Kidney (tissue), 14 donors: ENCODE measurements around the gene DSCAML1. TPM values are rescaled to one million over a fixed set of nuclear protein-coding genes. Genes with fewer than 3 reads are reported as not detected.

ENCODE experiments used
- DNase-seq, 5 donors: peaks; one replicate each; pipeline ENCODE4 v3.0.0-alpha.2; 2013 to 2020
- FAIRE-seq: peaks from 2 replicates; lab custom pipeline; 2012; peaks lifted over from hg19 to GRCh38; lab: Jason Lieb, UNC
- H3K27ac ChIP-seq, 2 donors: one replicate each; pipeline ENCODE4 v1.7.0; 2013; ENCODE audit warnings: low read depth in 2 of 2, low read length in 2 of 2, inconsistent platforms in 1 of 2
- H3K27me3 ChIP-seq: one replicate; pipeline ENCODE4 v1.7.1; 2013; ENCODE audit warnings: low read length, inconsistent platforms; ENCODE audit not compliant: control insufficient read depth, insufficient read depth
- H3K36me3 ChIP-seq, 3 donors: one replicate each; pipeline versions ENCODE4 v1.7.0 to v1.7.1; 2013; ENCODE audit warnings: low read length in 3 of 3, control low read depth in 1 of 3, inconsistent platforms in 1 of 3; ENCODE audit not compliant: insufficient read depth in 3 of 3, control insufficient read depth in 2 of 3
- H3K4me1 ChIP-seq, 3 donors: one replicate each; pipeline versions ENCODE4 v1.7.0 to v1.7.1; 2013; ENCODE audit warnings: low read length in 3 of 3, inconsistent platforms in 1 of 3, low read depth in 1 of 3; ENCODE audit not compliant: control insufficient read depth in 2 of 3, insufficient read depth in 2 of 3
- H3K4me3 ChIP-seq, 3 donors: one replicate each; pipeline versions ENCODE4 v1.7.0 to v1.8.1; 2013; ENCODE audit warnings: low read length in 3 of 3, control low read depth in 1 of 3, inconsistent platforms in 1 of 3
- H3K9ac ChIP-seq, 3 donors: one replicate each; pipeline versions ENCODE4 v1.7.0 to v1.7.1; 2013; ENCODE audit warnings: low read length in 3 of 3, control low read depth in 1 of 3, inconsistent platforms in 1 of 3
- H3K9me3 ChIP-seq, 3 donors: one replicate each; pipeline versions ENCODE4 v1.7.0 to v1.7.1; 2013; ENCODE audit warnings: low read length in 3 of 3, control low read depth in 1 of 3, inconsistent platforms in 1 of 3; ENCODE audit not compliant: control insufficient read depth in 2 of 3, insufficient read depth in 1 of 3
- intact Hi-C: fragments of 100-400 bp; cut with DNase I; formaldehyde crosslinking; loops from one replicate; pipeline ENCODE4 v1.11.1; 2022
- polyA plus RNA-seq: library from polyadenylated mRNA; stranded (reverse); fragments of 350-450 nt; fragmentation: Illumina TruSeq; extraction: RNeasy Lipid Tissue Mini Kit (QIAGEN cat#74804); gene quantifications from one replicate; pipeline ENCODE4 v1.2.3, GENCODE V29; 2014; ENCODE audit warnings: low read depth, low replicate concordance; ENCODE audit not compliant: insufficient read depth
- total RNA-seq: library from RNA; stranded (reverse); fragmentation: NEBNext Ultra II Directional; extraction: Animal tissue kit (Norgen Biotek cat#: 25700); gene quantifications from one replicate; pipeline ENCODE4 v1.2.1, GENCODE V29; 2021
- TF ChIP-seq, protein P1 (sequence below): IDR thresholded peaks from 3 replicates; pipeline ENCODE4 v1.5.1; 2012; ENCODE audit warnings: mild to moderate bottlenecking, moderate library complexity, borderline replicate concordance; ENCODE audit not compliant: insufficient read depth; ENCODE audit errors: extremely low read depth
- donor health status: control.
- donor health status: control.
- donor health status: control.
- donor health status: control.
- donor health status: control.
- donor health status: DM: yes; HTN: yes; CAD: no.
- donor health status: Normal renal cell carcinoma (clear cell type).

The DSCAML1 gene
- total and polyA plus RNA-seq, 2 donors from 2014 or later: 0.95 to 17.3 TPM

DNA sequence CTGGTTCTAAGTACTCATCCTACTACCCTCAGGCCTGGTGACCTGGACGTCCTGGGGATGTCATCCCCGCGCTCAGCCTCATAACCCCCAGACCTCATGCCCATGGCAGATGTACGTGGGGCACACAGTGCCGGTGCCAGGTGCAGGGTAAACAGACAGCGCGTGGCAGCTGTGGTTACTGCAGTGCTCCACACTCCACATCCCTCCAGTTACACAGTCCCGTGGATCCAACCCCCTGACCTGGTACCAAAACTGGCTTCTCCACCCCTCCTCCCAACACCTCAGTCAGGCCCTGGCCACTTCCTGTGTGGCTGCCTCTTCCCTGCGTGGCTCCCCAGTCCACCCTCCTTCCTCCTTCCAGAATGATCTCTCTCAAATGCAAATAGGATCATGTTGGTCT, 95.2 kb downstream of the DSCAML1 start:
- FAIRE-seq: no peak

DNA sequence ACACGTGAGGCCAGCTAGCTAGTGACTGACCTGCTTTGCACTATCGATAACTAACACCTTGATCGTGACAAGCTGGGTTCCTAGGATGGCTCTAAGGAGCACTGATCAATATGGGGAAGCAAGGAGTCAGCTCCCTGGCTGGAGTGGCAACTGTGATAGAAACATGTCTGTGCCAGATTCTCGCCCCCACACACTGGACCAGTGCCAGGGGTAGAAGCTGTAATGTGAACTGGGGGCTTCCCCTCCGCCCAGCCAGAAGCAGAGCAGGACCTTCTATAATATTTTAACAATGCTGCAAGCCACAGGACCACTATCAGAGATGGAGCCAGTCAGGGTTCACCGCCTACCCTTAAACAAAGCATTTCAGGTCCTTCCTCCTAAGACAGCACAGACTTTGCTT, 96.5 kb downstream of the DSCAML1 start:
- TF ChIP-seq, protein P1, sequence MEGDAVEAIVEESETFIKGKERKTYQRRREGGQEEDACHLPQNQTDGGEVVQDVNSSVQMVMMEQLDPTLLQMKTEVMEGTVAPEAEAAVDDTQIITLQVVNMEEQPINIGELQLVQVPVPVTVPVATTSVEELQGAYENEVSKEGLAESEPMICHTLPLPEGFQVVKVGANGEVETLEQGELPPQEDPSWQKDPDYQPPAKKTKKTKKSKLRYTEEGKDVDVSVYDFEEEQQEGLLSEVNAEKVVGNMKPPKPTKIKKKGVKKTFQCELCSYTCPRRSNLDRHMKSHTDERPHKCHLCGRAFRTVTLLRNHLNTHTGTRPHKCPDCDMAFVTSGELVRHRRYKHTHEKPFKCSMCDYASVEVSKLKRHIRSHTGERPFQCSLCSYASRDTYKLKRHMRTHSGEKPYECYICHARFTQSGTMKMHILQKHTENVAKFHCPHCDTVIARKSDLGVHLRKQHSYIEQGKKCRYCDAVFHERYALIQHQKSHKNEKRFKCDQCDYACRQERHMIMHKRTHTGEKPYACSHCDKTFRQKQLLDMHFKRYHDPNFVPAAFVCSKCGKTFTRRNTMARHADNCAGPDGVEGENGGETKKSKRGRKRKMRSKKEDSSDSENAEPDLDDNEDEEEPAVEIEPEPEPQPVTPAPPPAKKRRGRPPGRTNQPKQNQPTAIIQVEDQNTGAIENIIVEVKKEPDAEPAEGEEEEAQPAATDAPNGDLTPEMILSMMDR: no peak
- Histone ChIP-seq H3K4me3 (no peak overlapping the region), H3K4me1 (peaks cover 0 to 2% (median 0%) of the 10 kb centered on the region in 3 donors), H3K9ac (no peak overlapping the region), H3K9me3 (no peaks in the 10 kb centered on the region), H3K27ac (no peak overlapping the region), H3K27me3 (no peaks in the 10 kb centered on the region), H3K36me3 (no peaks in the 10 kb centered on the region)
- no peak for DNase-seq
- intact Hi-C loops: no loop called here
- FAIRE-seq: no peak

More for the DNA sequence above, 95.2 kb downstream of the DSCAML1 start:
- Histone ChIP-seq H3K27me3 (no peaks in the 10 kb centered on the region), H3K9me3 (no peaks in the 10 kb centered on the region), H3K27ac (no peak overlapping the region), H3K4me1 (peaks cover 0 to 2% (median 0%) of the 10 kb centered on the region in 3 donors), H3K4me3 (no peak overlapping the region), H3K36me3 (no peaks in the 10 kb centered on the region), H3K9ac (no peak overlapping the region)
- no peak for DNase-seq
- TF ChIP-seq, protein P1: no peak
- intact Hi-C loops: no loop called here

DNA sequence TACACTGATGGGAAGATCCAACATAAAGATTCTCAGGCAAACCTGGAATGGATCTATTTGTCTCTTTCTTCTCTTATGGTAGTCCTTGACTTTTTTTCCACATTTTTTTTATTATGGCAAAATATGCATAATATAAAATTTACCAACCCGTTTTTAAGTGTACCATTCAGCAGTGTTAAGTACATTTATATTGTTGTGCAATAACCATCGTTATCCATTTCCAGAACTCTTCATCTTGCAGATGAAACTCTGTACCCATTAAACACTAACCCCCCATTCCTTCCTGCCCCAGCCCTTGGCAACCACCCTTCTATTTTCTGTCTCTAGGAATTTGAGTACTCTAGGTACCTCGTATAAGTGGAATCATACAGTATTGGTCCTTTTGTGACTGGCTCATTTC, 99.7 kb downstream of the DSCAML1 start:
- H3K9ac ChIP-seq: no peak overlapping the region
- H3K27me3 ChIP-seq: no peaks in the 10 kb centered on the region
- H3K36me3 ChIP-seq: no peaks in the 10 kb centered on the region
- intact Hi-C loops: no loop called here
- H3K4me3 ChIP-seq: no peak overlapping the region
- DNase-seq (no peak), FAIRE-seq (no peak)
- H3K4me1 ChIP-seq: peaks cover 0 to 2% (median 0%) of the 10 kb centered on the region in 3 donors
- H3K9me3 ChIP-seq: no peaks in the 10 kb centered on the region
- TF ChIP-seq, protein P1: no peak
- H3K27ac ChIP-seq: no peak overlapping the region

DNA sequence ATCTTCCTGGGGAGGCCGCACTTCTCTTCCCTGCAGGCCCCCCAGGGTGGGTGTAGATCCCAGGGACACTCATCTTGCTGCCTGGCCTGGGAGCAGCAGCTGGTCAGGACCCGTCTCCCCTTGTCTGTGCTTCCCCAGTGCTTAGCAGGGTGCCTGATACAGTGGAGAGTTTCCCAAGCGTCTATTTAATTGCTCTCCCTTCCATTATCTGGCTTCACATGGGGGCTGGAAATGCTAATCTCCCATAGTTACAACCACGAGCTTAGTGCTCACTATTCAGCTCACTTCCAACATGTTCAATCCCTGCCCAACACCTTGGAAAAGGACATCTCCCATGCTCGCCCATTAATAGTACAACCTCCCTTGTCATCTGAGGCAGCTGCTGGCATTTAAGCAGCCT, 100.5 kb downstream of the DSCAML1 start:
- H3K36me3 ChIP-seq: no peaks in the 10 kb centered on the region
- H3K9ac ChIP-seq: no peak overlapping the region
- no peak overlapping the region for H3K27ac ChIP-seq
- FAIRE-seq (no peak), DNase-seq (no peak)
- no peaks in the 10 kb centered on the region for H3K9me3 ChIP-seq
- no peak overlapping the region for H3K4me3 ChIP-seq
- no peaks in the 10 kb centered on the region for H3K27me3 ChIP-seq
- TF ChIP-seq, protein P1: no peak
- peaks cover 0 to 2% (median 0%) of the 10 kb centered on the region in 3 donors for H3K4me1 ChIP-seq
- intact Hi-C loops: no loop called here
